GM23338 (cell line): ENCODE measurements around the gene CAMSAP1. TPM values are rescaled to one million over a fixed set of nuclear protein-coding genes. Genes with fewer than 3 reads are reported as not detected.

Source experiments
- ATAC-seq: fragments of 200-7000 bp; cut with Tn5 transposase; 3 replicates; pipeline ENCODE4 v1.9.1; 2020
- DNase-seq: peaks from one replicate; pipeline ENCODE4 v3.0.0-alpha.2; 2015; ENCODE audit warnings: low spot score
- H2AFZ ChIP-seq: fragments of 200-600 bp; sonication (generic); 2 replicates; pipeline ENCODE4 v1.8.0; 2016; ENCODE audit warnings: antibody characterized with exemption, mild to moderate bottlenecking, moderate library complexity
- H3F3A ChIP-seq: fragments of 200-600 bp; sonication (generic); replicated peaks from 2 replicates; pipeline ENCODE4 v1.8.0; 2017; ENCODE audit warnings: antibody characterized with exemption, mixed run types, low read depth
- H3K27ac ChIP-seq: fragments of 200-600 bp; sonication (generic); 2 replicates; pipeline ENCODE4 v1.6.1; 2016; ENCODE audit warnings: low read depth
- H3K27me3 ChIP-seq: fragments of 200-600 bp; sonication (generic); 2 replicates; pipeline ENCODE4 v1.8.0; 2016; ENCODE audit warnings: mild to moderate bottlenecking, mixed run types, moderate library complexity; ENCODE audit not compliant: insufficient read depth
- H3K36me3 ChIP-seq: fragments of 200-600 bp; sonication (generic); 2 replicates; pipeline ENCODE4 v1.8.0; 2016; ENCODE audit warnings: mild to moderate bottlenecking; ENCODE audit not compliant: insufficient read depth
- H3K4me1 ChIP-seq: fragments of 200-600 bp; sonication (generic); 2 replicates; pipeline ENCODE4 v1.8.0; 2016; ENCODE audit warnings: mild to moderate bottlenecking, moderate library complexity; ENCODE audit not compliant: insufficient read depth
- H3K4me2 ChIP-seq: fragments of 200-600 bp; sonication (generic); 2 replicates; pipeline ENCODE4 v1.7.1; 2017; ENCODE audit warnings: mixed run types
- H3K4me3 ChIP-seq: fragments of 200-600 bp; sonication (generic); 2 replicates; pipeline ENCODE4 v1.6.1; 2016; ENCODE audit warnings: mixed run types
- H3K79me2 ChIP-seq: fragments of 200-600 bp; sonication (generic); replicated peaks from 2 replicates; pipeline ENCODE4 v1.8.0; 2017; ENCODE audit warnings: mild to moderate bottlenecking; ENCODE audit not compliant: insufficient read depth
- H3K9me2 ChIP-seq: fragments of 200-600 bp; sonication (generic); 2 replicates; pipeline ENCODE4 v1.8.0; 2017; ENCODE audit not compliant: insufficient read depth
- H4K20me1 ChIP-seq: fragments of 200-600 bp; sonication (generic); replicated peaks from 2 replicates; pipeline ENCODE4 v1.8.0; 2017; ENCODE audit warnings: mild to moderate bottlenecking; ENCODE audit not compliant: insufficient read depth
- H3K27ac Mint-ChIP-seq: 2 replicates; pipeline ENCODE4 v1.8.0; 2020; ENCODE audit warnings: inconsistent platforms, mild to moderate bottlenecking, moderate library complexity, mixed read lengths
- H3K27me3 Mint-ChIP-seq: 3 replicates; pipeline ENCODE4 v1.8.0; 2022; ENCODE audit warnings: low read depth, mild to moderate bottlenecking, moderate library complexity, mixed read lengths, inconsistent platforms; ENCODE audit not compliant: insufficient read depth, poor library complexity
- H3K36me3 Mint-ChIP-seq: 3 replicates; pipeline ENCODE4 v1.8.0; 2021; ENCODE audit warnings: low read depth, mild to moderate bottlenecking, inconsistent platforms, moderate library complexity, mixed read lengths
- H3K4me1 Mint-ChIP-seq: 3 replicates; pipeline ENCODE4 v1.8.0; 2020; ENCODE audit warnings: mild to moderate bottlenecking, inconsistent platforms, mixed read lengths
- H3K4me3 Mint-ChIP-seq: 3 replicates; pipeline ENCODE4 v1.8.0; 2021; ENCODE audit warnings: moderate library complexity, mild to moderate bottlenecking, inconsistent platforms, mixed read lengths
- H3K9me3 Mint-ChIP-seq: 3 replicates; pipeline ENCODE4 v1.8.0; 2020; ENCODE audit warnings: moderate library complexity, mild to moderate bottlenecking, inconsistent platforms, mixed read lengths
- ETS1 ChIP-seq: IDR thresholded peaks from 2 replicates; pipeline ENCODE4 v1.6.1; 2016; ENCODE audit warnings: antibody characterized with exemption
- EZH2 ChIP-seq: fragments of 200-600 bp; sonication (generic); IDR thresholded peaks from one replicate; pipeline ENCODE4 v1.8.0; 2017; ENCODE audit warnings: antibody characterized with exemption, mild to moderate bottlenecking, low read depth; ENCODE audit not compliant: unreplicated experiment
- JUNB ChIP-seq: IDR thresholded peaks from one replicate; pipeline ENCODE4 v1.6.1; 2016; ENCODE audit warnings: antibody characterized with exemption; ENCODE audit not compliant: unreplicated experiment
- POLR2AphosphoS5 ChIP-seq: IDR thresholded peaks from 2 replicates; pipeline ENCODE4 v1.6.1; 2016; ENCODE audit warnings: antibody characterized with exemption, low read depth
- STAT1 ChIP-seq: IDR thresholded peaks from one replicate; pipeline ENCODE4 v1.6.1; 2016; ENCODE audit warnings: antibody characterized with exemption; ENCODE audit not compliant: unreplicated experiment
- ZNF331 ChIP-seq: fragments of 250-450 bp; sonication (Bioruptor Pico); IDR thresholded peaks from 2 replicates; pipeline ENCODE4 v1.5.0; 2020; ENCODE audit warnings: low read depth, mild to moderate bottlenecking, moderate library complexity
- polyA plus RNA-seq: library from polyadenylated mRNA; unstranded; fragments of >200 nt; fragmentation: Nextera tagmentation; extraction: Ambion mirVana; gene quantifications from 2 replicates; pipeline ENCODE4 v1.2.1, GENCODE V29; 2016
- total RNA-seq: library from RNA; depleted of rRNA; stranded (reverse); fragments of >200 nt; shearing (Covaris generic); gene quantifications from 2 replicates; pipeline ENCODE4 v1.2.3, GENCODE V29; 2014
- TF ChIP-seq, protein P1 (sequence below): IDR thresholded peaks from one replicate; pipeline ENCODE4 v1.6.1; 2018; ENCODE audit warnings: antibody characterized with exemption; ENCODE audit not compliant: unreplicated experiment
- TF ChIP-seq, protein P2 (sequence below), 2 experiments: fragments of 200-600 bp in 1 of 2; sonication (generic) in 1 of 2; conservative IDR thresholded peaks; 2 replicates each; pipeline versions ENCODE4 v1.5.1 to v1.6.1; 2016 to 2017; ENCODE audit warnings: antibody characterized with exemption in 2 of 2, low read depth in 2 of 2, mild to moderate bottlenecking in 2 of 2, moderate library complexity in 1 of 2

The CAMSAP1 gene
- total and polyA plus RNA-seq, 2 experiments from 2014 or later: 6.9 to 75.4 TPM

GRCh38 chr9:135886147-135886981 is 21.0 kb downstream of the CAMSAP1 start:
- Histone ChIP-seq H2AFZ (no peak overlapping the region), H3K27me3 (no peaks in the 10 kb centered on the region), H3K79me2 (peaks cover 100% of the 10 kb centered on the region), H3K4me3 (no peak overlapping the region), H3K4me1 (peaks cover 26% of the 10 kb centered on the region), H3K27ac (peak overlapping the region; percentile 66; the same call in 1 of the 2 replicates), H3K36me3 (no peaks in the 10 kb centered on the region; the same call in 1 of the 2 replicates), H4K20me1 (peaks cover 82% of the 10 kb centered on the region), H3K4me2 (no peak overlapping the region), H3F3A (peaks cover 7% of the 10 kb centered on the region; the same call in 1 of the 2 replicates), H3K9me2 (no peaks in the 10 kb centered on the region)
- DNase-seq: no peak
- no peak for ATAC-seq
- Mint-ChIP-seq H3K27me3 (peaks cover 16% of the 10 kb centered on the region), H3K27ac (no peak overlapping the region), H3K4me3 (no peak overlapping the region; the same call in 2 of the 3 replicates), H3K36me3 (peaks cover 7% of the 10 kb centered on the region; the same call in 2 of the 3 replicates), H3K4me1 (peaks cover 80% of the 10 kb centered on the region), H3K9me3 (no peaks in the 10 kb centered on the region)
- no peak for TF ChIP-seq POLR2AphosphoS5

GRCh38 chr9:135885100-135885853 is 22.1 kb downstream of the CAMSAP1 start:
- H3K27ac Mint-ChIP-seq: no peak overlapping the region
- no peak overlapping the region for H3K4me3 Mint-ChIP-seq
- H3K36me3 Mint-ChIP-seq: peaks cover 8% of the 10 kb centered on the region; the same call in 2 of the 3 replicates
- peaks cover 18% of the 10 kb centered on the region for H3K27me3 Mint-ChIP-seq
- Histone ChIP-seq H4K20me1 (peaks cover 85% of the 10 kb centered on the region), H3K36me3 (no peaks in the 10 kb centered on the region; the same call in 1 of the 2 replicates), H3F3A (peaks cover 7% of the 10 kb centered on the region; the same call in 1 of the 2 replicates), H3K9me2 (no peaks in the 10 kb centered on the region), H2AFZ (no peak overlapping the region), H3K27me3 (no peaks in the 10 kb centered on the region), H3K4me3 (no peak overlapping the region), H3K4me2 (no peak overlapping the region), H3K79me2 (peaks cover 100% of the 10 kb centered on the region), H3K4me1 (peaks cover 29% of the 10 kb centered on the region), H3K27ac (0 out of 2 replicates have a peak overlapping the region, but pooled peaks have one; percentile 66)
- H3K9me3 Mint-ChIP-seq: no peaks in the 10 kb centered on the region
- ATAC-seq (no peak), DNase-seq (no peak)
- H3K4me1 Mint-ChIP-seq: peaks cover 70% of the 10 kb centered on the region
- TF ChIP-seq, protein P1, sequence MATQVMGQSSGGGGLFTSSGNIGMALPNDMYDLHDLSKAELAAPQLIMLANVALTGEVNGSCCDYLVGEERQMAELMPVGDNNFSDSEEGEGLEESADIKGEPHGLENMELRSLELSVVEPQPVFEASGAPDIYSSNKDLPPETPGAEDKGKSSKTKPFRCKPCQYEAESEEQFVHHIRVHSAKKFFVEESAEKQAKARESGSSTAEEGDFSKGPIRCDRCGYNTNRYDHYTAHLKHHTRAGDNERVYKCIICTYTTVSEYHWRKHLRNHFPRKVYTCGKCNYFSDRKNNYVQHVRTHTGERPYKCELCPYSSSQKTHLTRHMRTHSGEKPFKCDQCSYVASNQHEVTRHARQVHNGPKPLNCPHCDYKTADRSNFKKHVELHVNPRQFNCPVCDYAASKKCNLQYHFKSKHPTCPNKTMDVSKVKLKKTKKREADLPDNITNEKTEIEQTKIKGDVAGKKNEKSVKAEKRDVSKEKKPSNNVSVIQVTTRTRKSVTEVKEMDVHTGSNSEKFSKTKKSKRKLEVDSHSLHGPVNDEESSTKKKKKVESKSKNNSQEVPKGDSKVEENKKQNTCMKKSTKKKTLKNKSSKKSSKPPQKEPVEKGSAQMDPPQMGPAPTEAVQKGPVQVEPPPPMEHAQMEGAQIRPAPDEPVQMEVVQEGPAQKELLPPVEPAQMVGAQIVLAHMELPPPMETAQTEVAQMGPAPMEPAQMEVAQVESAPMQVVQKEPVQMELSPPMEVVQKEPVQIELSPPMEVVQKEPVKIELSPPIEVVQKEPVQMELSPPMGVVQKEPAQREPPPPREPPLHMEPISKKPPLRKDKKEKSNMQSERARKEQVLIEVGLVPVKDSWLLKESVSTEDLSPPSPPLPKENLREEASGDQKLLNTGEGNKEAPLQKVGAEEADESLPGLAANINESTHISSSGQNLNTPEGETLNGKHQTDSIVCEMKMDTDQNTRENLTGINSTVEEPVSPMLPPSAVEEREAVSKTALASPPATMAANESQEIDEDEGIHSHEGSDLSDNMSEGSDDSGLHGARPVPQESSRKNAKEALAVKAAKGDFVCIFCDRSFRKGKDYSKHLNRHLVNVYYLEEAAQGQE: no peak
- no peak for TF ChIP-seq JUNB
- TF ChIP-seq, protein P2, sequence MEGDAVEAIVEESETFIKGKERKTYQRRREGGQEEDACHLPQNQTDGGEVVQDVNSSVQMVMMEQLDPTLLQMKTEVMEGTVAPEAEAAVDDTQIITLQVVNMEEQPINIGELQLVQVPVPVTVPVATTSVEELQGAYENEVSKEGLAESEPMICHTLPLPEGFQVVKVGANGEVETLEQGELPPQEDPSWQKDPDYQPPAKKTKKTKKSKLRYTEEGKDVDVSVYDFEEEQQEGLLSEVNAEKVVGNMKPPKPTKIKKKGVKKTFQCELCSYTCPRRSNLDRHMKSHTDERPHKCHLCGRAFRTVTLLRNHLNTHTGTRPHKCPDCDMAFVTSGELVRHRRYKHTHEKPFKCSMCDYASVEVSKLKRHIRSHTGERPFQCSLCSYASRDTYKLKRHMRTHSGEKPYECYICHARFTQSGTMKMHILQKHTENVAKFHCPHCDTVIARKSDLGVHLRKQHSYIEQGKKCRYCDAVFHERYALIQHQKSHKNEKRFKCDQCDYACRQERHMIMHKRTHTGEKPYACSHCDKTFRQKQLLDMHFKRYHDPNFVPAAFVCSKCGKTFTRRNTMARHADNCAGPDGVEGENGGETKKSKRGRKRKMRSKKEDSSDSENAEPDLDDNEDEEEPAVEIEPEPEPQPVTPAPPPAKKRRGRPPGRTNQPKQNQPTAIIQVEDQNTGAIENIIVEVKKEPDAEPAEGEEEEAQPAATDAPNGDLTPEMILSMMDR (conservative IDR thresholded peaks at IDR 0.05; ENCODE audit: low read depth in 2 of 2): no peak
- no peak for TF ChIP-seq ETS1
- TF ChIP-seq ZNF331: no peak
- TF ChIP-seq STAT1: no peak
- TF ChIP-seq EZH2: no peak
